ENCODE results near the gene CDK7.
"Not testable (repeated sequence)": the region's sequence is repeated elsewhere in the genome, so short reads cannot be mapped to it uniquely, and the experiment has no call there.

CDK7 gene

GRCh38 chr5:69242215-69242927, 7.7 kb downstream of the CDK7 start:
- Histone ChIP-seq H3K4me1 (ENCODE audit: insufficient read depth, insufficient read length) (no peaks in the 10 kb centered on the region), H3K9me3 (ENCODE audit: insufficient read depth, low read length) (no peaks in the 10 kb centered on the region), H3K27me3 (ENCODE audit: insufficient read depth, insufficient read length) (no peaks in the 10 kb centered on the region), H3K4me3 (ENCODE audit: insufficient read length, low read depth) (no peak overlapping the region), H3K36me3 (ENCODE audit: insufficient read depth, insufficient read length, low read length) (peaks cover 22% of the 10 kb centered on the region), H3K9ac (ENCODE audit: insufficient read length, low read depth) (no peak overlapping the region)
- no peak for TF ChIP-seq SUZ12 (IDR thresholded peaks at IDR 0.05; ENCODE audit: extremely low read depth, insufficient read depth, insufficient read length)
- TF ChIP-seq YY1 (IDR thresholded peaks at IDR 0.05; ENCODE audit: insufficient read depth, insufficient read length), result no peak
- TF ChIP-seq ZNF274 (IDR thresholded peaks at IDR 0.05; ENCODE audit: low read depth, low read length), result no peak
- DNase-seq (ENCODE audit: low read depth, low spot score), result no peak

DNA sequence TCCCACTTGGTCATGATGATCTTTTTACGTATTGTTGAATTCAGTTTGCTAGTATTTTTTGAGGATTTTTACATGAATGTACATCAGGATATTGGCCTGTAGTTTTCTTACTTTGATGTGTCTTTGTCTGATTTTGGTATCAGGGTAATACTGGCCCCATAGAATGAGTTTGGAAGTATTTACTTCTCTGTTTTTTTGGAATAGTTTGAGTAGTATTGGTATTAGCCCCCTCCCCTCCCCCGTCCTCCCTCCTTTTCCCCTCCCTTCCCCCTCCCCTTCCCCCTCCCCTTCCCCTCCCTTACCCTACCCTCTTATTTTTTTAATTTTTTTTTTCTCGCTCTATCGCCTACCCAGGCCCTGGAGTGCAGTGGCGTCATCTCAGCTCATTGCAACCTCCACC, 10.3 kb downstream of the CDK7 start:
- TF ChIP-seq YY1 (IDR thresholded peaks at IDR 0.05; ENCODE audit: insufficient read depth, insufficient read length) (no peak), SUZ12 (IDR thresholded peaks at IDR 0.05; ENCODE audit: extremely low read depth, insufficient read depth, insufficient read length) (no peak), ZNF274 (IDR thresholded peaks at IDR 0.05; ENCODE audit: low read depth, low read length) (no peak)
- DNase-seq (ENCODE audit: low read depth, low spot score), result no peak
- H3K4me3 ChIP-seq (ENCODE audit: insufficient read length, low read depth), result no peak overlapping the region
- no peaks in the 10 kb centered on the region for H3K9me3 ChIP-seq (ENCODE audit: insufficient read depth, low read length)
- H3K9ac ChIP-seq (ENCODE audit: insufficient read length, low read depth), result no peak overlapping the region
- H3K4me1 ChIP-seq (ENCODE audit: insufficient read depth, insufficient read length), result no peaks in the 10 kb centered on the region
- no peaks in the 10 kb centered on the region for H3K27me3 ChIP-seq (ENCODE audit: insufficient read depth, insufficient read length)
- peaks cover 6% of the 10 kb centered on the region for H3K36me3 ChIP-seq (ENCODE audit: insufficient read depth, insufficient read length, low read length)

DNA sequence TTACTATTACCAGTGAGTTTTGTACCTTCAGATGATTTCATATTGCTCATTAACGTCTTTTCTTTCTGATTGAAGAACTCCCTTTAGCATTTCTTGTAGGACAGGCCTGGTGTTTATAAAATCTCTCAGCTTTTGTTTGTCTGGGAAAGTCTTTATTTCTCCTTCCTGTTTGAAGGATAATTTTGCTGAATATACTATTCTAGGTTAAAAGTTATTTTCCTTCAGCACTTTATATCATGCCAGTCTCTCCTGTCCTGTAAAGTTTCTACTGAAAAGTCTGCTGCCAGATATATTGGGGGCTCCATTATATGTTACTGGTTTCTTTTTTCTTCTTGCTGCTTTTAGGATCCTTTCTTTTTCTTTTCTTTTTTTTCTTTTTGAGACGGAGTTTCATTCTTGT, 13.3 kb downstream of the CDK7 start:
- H3K4me3 ChIP-seq (ENCODE audit: insufficient read length, low read depth), result no peak overlapping the region
- H3K27me3 ChIP-seq (ENCODE audit: insufficient read depth, insufficient read length), result no peaks in the 10 kb centered on the region
- H3K36me3 ChIP-seq (ENCODE audit: insufficient read depth, insufficient read length, low read length), result peaks cover 12% of the 10 kb centered on the region
- no peaks in the 10 kb centered on the region for H3K4me1 ChIP-seq (ENCODE audit: insufficient read depth, insufficient read length)
- H3K9ac ChIP-seq (ENCODE audit: insufficient read length, low read depth), result no peak overlapping the region
- H3K9me3 ChIP-seq (ENCODE audit: insufficient read depth, low read length), result no peaks in the 10 kb centered on the region
- no peak for DNase-seq (ENCODE audit: low read depth, low spot score)
- TF ChIP-seq SUZ12 (IDR thresholded peaks at IDR 0.05; ENCODE audit: extremely low read depth, insufficient read depth, insufficient read length), result no peak
- no peak for TF ChIP-seq ZNF274 (IDR thresholded peaks at IDR 0.05; ENCODE audit: low read depth, low read length)
- no peak for TF ChIP-seq YY1 (IDR thresholded peaks at IDR 0.05; ENCODE audit: insufficient read depth, insufficient read length)

GRCh38 chr5:69250593-69250992, 15.9 kb downstream of the CDK7 start:
- H3K36me3 ChIP-seq (ENCODE audit: insufficient read depth, insufficient read length, low read length), result peaks cover 14% of the 10 kb centered on the region
- H3K4me3 ChIP-seq (ENCODE audit: insufficient read length, low read depth), result no peak overlapping the region
- no peak overlapping the region for H3K9ac ChIP-seq (ENCODE audit: insufficient read length, low read depth)
- H3K27me3 ChIP-seq (ENCODE audit: insufficient read depth, insufficient read length), result no peaks in the 10 kb centered on the region
- no peak for DNase-seq (ENCODE audit: low read depth, low spot score)
- H3K4me1 ChIP-seq (ENCODE audit: insufficient read depth, insufficient read length), result no peaks in the 10 kb centered on the region
- no peaks in the 10 kb centered on the region for H3K9me3 ChIP-seq (ENCODE audit: insufficient read depth, low read length)
- TF ChIP-seq YY1 (IDR thresholded peaks at IDR 0.05; ENCODE audit: insufficient read depth, insufficient read length), result no peak
- no peak for TF ChIP-seq SUZ12 (IDR thresholded peaks at IDR 0.05; ENCODE audit: extremely low read depth, insufficient read depth, insufficient read length)
- no peak for TF ChIP-seq ZNF274 (IDR thresholded peaks at IDR 0.05; ENCODE audit: low read depth, low read length)

- TF ChIP-seq SUZ12 (IDR thresholded peaks at IDR 0.05; ENCODE audit: extremely low read depth, insufficient read depth, insufficient read length) (no peak), YY1 (IDR thresholded peaks at IDR 0.05; ENCODE audit: insufficient read depth, insufficient read length) (no peak), ZNF274 (IDR thresholded peaks at IDR 0.05; ENCODE audit: low read depth, low read length) (no peak)
- H3K4me1 ChIP-seq (ENCODE audit: insufficient read depth, insufficient read length), result no peaks in the 10 kb centered on the region
- no peak for DNase-seq (ENCODE audit: low read depth, low spot score)
- H3K27me3 ChIP-seq (ENCODE audit: insufficient read depth, insufficient read length), result no peaks in the 10 kb centered on the region
- H3K36me3 ChIP-seq (ENCODE audit: insufficient read depth, insufficient read length, low read length), result peaks cover 20% of the 10 kb centered on the region
- H3K9ac ChIP-seq (ENCODE audit: insufficient read length, low read depth), result no peak overlapping the region
- no peak overlapping the region for H3K4me3 ChIP-seq (ENCODE audit: insufficient read length, low read depth)
- no peaks in the 10 kb centered on the region for H3K9me3 ChIP-seq (ENCODE audit: insufficient read depth, low read length)
Measured at GRCh38 chr5:69252437-69252836, 17.8 kb downstream of the CDK7 start.

GRCh38 chr5:69255940-69256339, 21.3 kb downstream of the CDK7 start:
- H3K36me3 ChIP-seq (ENCODE audit: insufficient read depth, insufficient read length, low read length), result peaks cover 42% of the 10 kb centered on the region
- H3K4me3 ChIP-seq (ENCODE audit: insufficient read length, low read depth); H3K9ac ChIP-seq (ENCODE audit: insufficient read length, low read depth); DNase-seq (ENCODE audit: low read depth, low spot score); H3K4me1 ChIP-seq (ENCODE audit: insufficient read depth, insufficient read length); H3K27me3 ChIP-seq (ENCODE audit: insufficient read depth, insufficient read length); H3K9me3 ChIP-seq (ENCODE audit: insufficient read depth, low read length): not testable (repeated sequence)

GRCh38 chr5:69257577-69257976, 22.9 kb downstream of the CDK7 start:
- no peak for TF ChIP-seq ZNF274 (IDR thresholded peaks at IDR 0.05; ENCODE audit: low read depth, low read length)
- TF ChIP-seq SUZ12 (IDR thresholded peaks at IDR 0.05; ENCODE audit: extremely low read depth, insufficient read depth, insufficient read length), result no peak
- no peak for TF ChIP-seq YY1 (IDR thresholded peaks at IDR 0.05; ENCODE audit: insufficient read depth, insufficient read length)
- H3K9me3 ChIP-seq (ENCODE audit: insufficient read depth, low read length), result no peaks in the 10 kb centered on the region
- H3K9ac ChIP-seq (ENCODE audit: insufficient read length, low read depth), result no peak overlapping the region
- no peaks in the 10 kb centered on the region for H3K4me1 ChIP-seq (ENCODE audit: insufficient read depth, insufficient read length)
- DNase-seq (ENCODE audit: low read depth, low spot score), result no peak
- peaks cover 51% of the 10 kb centered on the region for H3K36me3 ChIP-seq (ENCODE audit: insufficient read depth, insufficient read length, low read length)
- H3K4me3 ChIP-seq (ENCODE audit: insufficient read length, low read depth), result no peak overlapping the region
- no peaks in the 10 kb centered on the region for H3K27me3 ChIP-seq (ENCODE audit: insufficient read depth, insufficient read length)
